ENCODE measurements around the gene CTAGE6.
"Not testable (repeated sequence)": the region's sequence is repeated elsewhere in the genome, so short reads cannot be mapped to it uniquely, and the experiment has no call there.

CTAGE6 gene

GRCh38 chr7:143715543-143716193 lies 41.8 kb downstream of the CTAGE6 start:
- not testable (repeated sequence) for DNase-seq

DNA sequence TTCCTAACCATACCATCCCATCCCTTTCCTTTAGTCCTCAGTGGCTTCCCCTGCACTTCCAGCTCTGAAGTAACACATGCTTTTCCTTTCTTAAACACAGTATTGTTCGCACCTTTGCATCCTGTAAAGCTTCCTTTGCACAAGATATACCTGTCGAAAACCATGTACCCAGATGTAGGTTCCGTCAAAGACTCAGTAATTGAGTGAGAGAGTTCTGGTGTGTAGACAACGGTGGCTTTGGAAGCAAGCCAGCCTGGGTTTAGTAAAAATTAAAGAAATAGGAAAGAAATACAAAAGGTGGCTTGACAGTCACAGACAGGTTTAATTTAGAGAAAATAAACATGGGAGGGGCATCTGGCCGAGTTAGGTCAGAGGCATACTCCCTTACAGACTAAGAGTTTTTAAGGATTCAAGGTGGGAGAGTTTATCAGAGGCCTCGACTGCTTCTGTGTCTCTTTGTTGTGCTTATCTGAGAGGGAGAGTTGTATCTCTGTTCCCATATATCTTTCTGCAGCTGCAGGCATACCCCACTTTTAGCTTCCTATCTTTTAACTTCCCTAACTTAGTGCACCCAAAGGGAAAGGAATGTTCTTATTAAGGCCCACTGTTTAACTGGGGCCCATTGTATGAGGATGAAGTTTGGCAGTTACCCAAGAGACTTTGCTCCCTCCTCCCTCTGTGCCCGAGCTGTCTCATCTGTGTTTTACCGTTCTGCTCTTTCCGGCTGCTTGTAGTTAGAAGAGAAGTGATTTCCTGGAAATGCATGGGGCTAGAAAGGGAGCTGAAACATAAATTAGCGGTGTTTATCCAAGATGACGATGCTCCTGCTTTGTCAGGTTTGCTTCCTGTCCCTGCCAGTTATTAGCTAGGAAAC lies 42.7 kb downstream of the CTAGE6 start:
- not testable (repeated sequence) for DNase-seq

- not testable (repeated sequence) for DNase-seq
Observed at GRCh38 chr7:143712381-143712780, 45.1 kb downstream of the CTAGE6 start.

DNA sequence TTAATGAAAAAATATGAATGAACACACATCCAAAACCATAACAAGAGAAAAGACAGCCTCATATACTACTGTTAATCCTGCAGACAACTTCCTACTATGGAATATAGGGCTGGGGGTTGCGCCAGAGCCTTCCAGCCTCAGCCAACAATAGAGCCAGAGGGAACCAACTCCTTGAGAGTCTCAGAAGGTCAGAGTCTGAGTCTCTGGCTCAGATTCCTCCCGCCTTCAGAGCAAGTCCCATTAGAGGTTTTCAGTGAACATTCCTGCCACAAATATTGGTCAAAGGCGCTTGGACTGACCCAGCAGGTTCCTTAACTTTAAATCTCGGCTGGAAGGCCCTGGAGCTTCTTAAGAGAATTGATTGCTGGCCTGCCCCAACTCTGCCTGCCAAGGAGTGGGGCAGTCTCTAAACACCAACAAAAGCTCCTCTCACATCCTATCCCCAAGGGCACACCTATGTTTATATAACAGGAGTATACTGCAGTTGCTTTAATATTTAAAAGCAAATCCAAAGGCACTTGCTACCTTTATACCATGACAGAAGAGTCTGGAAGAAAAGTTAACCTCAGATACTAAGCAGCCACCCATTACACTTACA lies 45.7 kb downstream of the CTAGE6 start:
- not testable (repeated sequence) for DNase-seq

DNA sequence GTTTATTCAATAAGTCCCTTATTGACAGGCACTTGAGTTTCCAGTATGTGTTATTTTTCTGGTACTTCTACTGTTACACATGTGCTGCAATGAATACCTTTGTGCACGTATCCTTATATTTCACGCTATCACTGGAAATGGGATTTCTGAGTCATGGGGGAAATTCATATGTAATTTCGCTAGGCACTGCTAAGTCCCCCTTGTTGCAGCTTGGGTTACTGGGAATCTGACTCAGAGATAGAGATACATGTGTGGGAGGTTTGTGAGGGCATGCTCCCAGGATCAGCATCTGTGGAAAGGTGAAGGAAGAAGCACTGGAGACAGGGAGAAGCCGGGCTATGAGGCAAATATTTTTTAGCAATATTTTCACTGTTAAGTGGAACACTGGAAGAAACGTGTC lies 47.6 kb downstream of the CTAGE6 start:
- DNase-seq: not testable (repeated sequence)
